ENCODE measurements around the gene SLC29A3. TPM values are rescaled to one million over a fixed set of nuclear protein-coding genes. Genes with fewer than 3 reads are reported as not detected.

Gene SLC29A3
- total RNA-seq, 1 experiment from 2014 or later: 5.2 TPM

DNA sequence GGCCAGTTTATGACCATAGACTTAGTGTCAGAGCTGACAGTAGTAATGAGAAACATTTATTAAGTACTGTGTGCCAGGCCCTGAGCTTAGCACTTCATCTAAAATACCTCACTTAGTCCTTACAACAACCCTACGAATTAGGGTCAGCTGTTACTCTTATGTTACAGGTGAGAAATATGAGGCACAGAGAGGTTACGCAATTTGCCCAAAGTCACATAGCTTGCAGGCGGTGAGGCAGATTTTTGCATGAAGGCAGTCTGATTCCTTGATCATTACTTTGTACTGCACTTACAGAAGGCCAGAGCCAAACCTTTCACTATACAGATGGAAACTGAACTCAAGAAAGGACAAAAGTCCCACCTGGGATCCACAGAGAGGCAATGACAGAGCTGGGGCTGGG, 87.8 kb downstream of the SLC29A3 start:
- Histone ChIP-seq H3K36me3 (replicated peaks; ENCODE audit: control insufficient read depth, insufficient read depth, low read length) (no peaks in the 10 kb centered on the region), H3K27me3 (ENCODE audit: control insufficient read depth, insufficient read depth, low read length) (no peaks in the 10 kb centered on the region), H3K4me3 (ENCODE audit: insufficient read depth, low read depth, low read length) (no peak overlapping the region)
- no peak for DNase-seq

- Histone ChIP-seq H3K27me3 (ENCODE audit: control insufficient read depth, insufficient read depth, low read length) (no peaks in the 10 kb centered on the region), H3K36me3 (replicated peaks; ENCODE audit: control insufficient read depth, insufficient read depth, low read length) (no peaks in the 10 kb centered on the region), H3K4me3 (ENCODE audit: insufficient read depth, low read depth, low read length) (no peak overlapping the region)
- no peak for DNase-seq
Observed at GRCh38 chr10:71408436-71409225, 89.6 kb downstream of the SLC29A3 start.

DNA sequence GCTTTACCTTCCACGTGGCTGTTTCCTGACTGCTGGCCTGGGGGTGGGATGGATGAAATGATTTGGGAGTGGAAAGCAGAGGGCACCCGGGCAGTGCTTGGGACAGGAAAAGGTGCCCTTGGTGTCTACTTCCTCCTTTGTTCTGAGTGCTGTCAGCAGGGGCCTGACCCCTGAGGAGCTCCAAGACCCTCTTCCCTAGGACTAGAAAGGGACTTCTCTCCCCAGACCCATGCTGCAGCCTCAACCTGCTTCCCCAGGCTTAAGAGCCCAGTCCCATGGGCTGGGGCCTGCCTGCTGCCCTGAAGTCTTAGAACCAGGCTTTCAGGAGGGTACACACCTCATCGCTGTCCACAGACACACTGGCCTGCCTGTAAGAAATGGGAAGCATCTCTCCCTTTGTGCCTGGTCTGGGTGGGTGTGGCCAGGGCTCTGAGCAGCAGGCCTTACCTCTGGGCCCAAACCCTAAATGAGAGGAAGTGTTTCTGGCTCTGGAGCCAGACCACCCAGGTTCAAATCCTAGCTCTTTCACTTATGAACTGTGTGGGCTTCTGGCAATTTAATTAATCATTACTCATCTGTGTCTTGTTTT, 90.6 kb downstream of the SLC29A3 start:
- H3K36me3 ChIP-seq (replicated peaks; ENCODE audit: control insufficient read depth, insufficient read depth, low read length): no peaks in the 10 kb centered on the region
- DNase-seq: no peak
- H3K27me3 ChIP-seq (ENCODE audit: control insufficient read depth, insufficient read depth, low read length): no peaks in the 10 kb centered on the region
- H3K4me3 ChIP-seq (ENCODE audit: insufficient read depth, low read depth, low read length): no peak overlapping the region

Other genes with a start within 250 kb of the SLC29A3 start
- 34.7 and 40.2 TPM in 2 replicates for gene UNC5B, start 106.7 kb upstream of the SLC29A3 start, total RNA-seq (2014; rRNA removed; shearing (Covaris generic))
- gene CDH23, start 77.7 kb downstream of the SLC29A3 start, total RNA-seq (2014; rRNA removed; shearing (Covaris generic)): 4.5 and 4.7 TPM in 2 replicates

Measured in H7 (cell line).